Measurements from ENCODE around the gene NEMP1.
"Not testable (repeated sequence)": the region's sequence is repeated elsewhere in the genome, so short reads cannot be mapped to it uniquely, and the experiment has no call there.

- not testable (repeated sequence) for TF ChIP-seq NFYB (CRISPR knock-in tag; IDR thresholded peaks at IDR 0.05)
- TF ChIP-seq, protein P1, sequence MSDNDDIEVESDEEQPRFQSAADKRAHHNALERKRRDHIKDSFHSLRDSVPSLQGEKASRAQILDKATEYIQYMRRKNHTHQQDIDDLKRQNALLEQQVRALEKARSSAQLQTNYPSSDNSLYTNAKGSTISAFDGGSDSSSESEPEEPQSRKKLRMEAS (IDR thresholded peaks at IDR 0.05), result not testable (repeated sequence)
Measured at GRCh38 chr12:57022324-57022723, 56.3 kb downstream of the NEMP1 start.

Measured in HepG2 (cell line).